OCI-LY7 (cell line): ENCODE results near the gene ZNF365. TPM values are rescaled to one million over a fixed set of nuclear protein-coding genes. Genes with fewer than 3 reads are reported as not detected.

Experiments
- BruUV-seq: library from RNA; stranded (reverse); fragments of 400-500 nt; replicated peaks from 2 replicates; lab custom pipeline; 2021; lab: Mats Ljungman, UMichigan
- CTCF ChIA-PET: fragments of 300-600 bp; sonication (Branson Sonifier 250); formaldehyde crosslinking; loops from one replicate; lab custom pipeline; 2022; ENCODE audit warnings: antibody characterized with exemption; ENCODE audit not compliant: unreplicated experiment; lab: Charles Lee
- POLR2A ChIA-PET: fragments of 300-600 bp; sonication (Branson Sonifier 250); formaldehyde crosslinking; loops from one replicate; lab custom pipeline; 2022; ENCODE audit warnings: antibody characterized with exemption; lab: Charles Lee
- DNase-seq: peaks from one replicate; pipeline ENCODE4 v3.0.0-alpha.2; 2015; ENCODE audit warnings: low spot score
- H2AFZ ChIP-seq: fragments of 200-600 bp; sonication (generic), shearing (Covaris generic); 2 replicates; pipeline ENCODE4 v1.6.1; 2014; ENCODE audit warnings: mild to moderate bottlenecking, antibody characterized with exemption, low read length, moderate library complexity
- H3K27ac ChIP-seq: fragments of 200-600 bp; sonication (generic); 2 replicates; pipeline ENCODE4 v1.5.1; 2014; ENCODE audit warnings: mixed run types, low read depth, mild to moderate bottlenecking, moderate library complexity, low read length, inconsistent platforms; ENCODE audit not compliant: poor library complexity, severe bottlenecking
- H3K36me3 ChIP-seq: fragments of 200-600 bp; sonication (generic); 2 replicates; pipeline ENCODE4 v1.6.1; 2014; ENCODE audit warnings: mild to moderate bottlenecking, antibody characterized with exemption, low read length, moderate library complexity, mixed read lengths; ENCODE audit not compliant: insufficient read depth
- H3K4me1 ChIP-seq: fragments of 200-600 bp; sonication (generic); 2 replicates; pipeline ENCODE4 v1.5.1; 2014; ENCODE audit warnings: mild to moderate bottlenecking, low read length; ENCODE audit not compliant: insufficient read depth, poor library complexity, severe bottlenecking
- H3K4me2 ChIP-seq: fragments of 200-600 bp; sonication (generic); 2 replicates; pipeline ENCODE4 v1.6.1; 2014; ENCODE audit warnings: mild to moderate bottlenecking, low read length
- H3K4me3 ChIP-seq: fragments of 200-600 bp; sonication (generic); 2 replicates; pipeline ENCODE4 v1.5.1; 2014; ENCODE audit warnings: mild to moderate bottlenecking, low read depth, low read length; ENCODE audit not compliant: poor library complexity, severe bottlenecking
- H3K79me2 ChIP-seq: fragments of 200-600 bp; sonication (generic); 2 replicates; pipeline ENCODE4 v1.6.1; 2016; ENCODE audit warnings: low read depth, mild to moderate bottlenecking, low read length, moderate library complexity, mixed read lengths; ENCODE audit not compliant: insufficient read depth
- H3K9me2 ChIP-seq: fragments of 200-600 bp; sonication (generic); 2 replicates; pipeline ENCODE4 v1.6.1; 2016; ENCODE audit warnings: mild to moderate bottlenecking, low read length, mixed read lengths; ENCODE audit not compliant: insufficient read depth
- H3K9me3 ChIP-seq: fragments of 200-600 bp; sonication (generic); 2 replicates; pipeline ENCODE4 v1.6.1; 2014; ENCODE audit warnings: mild to moderate bottlenecking, mixed run types, low read length, mixed read lengths
- H4K20me1 ChIP-seq: fragments of 200-600 bp; sonication (generic); 2 replicates; pipeline ENCODE4 v1.6.1; 2014; ENCODE audit warnings: mild to moderate bottlenecking, antibody characterized with exemption, low read length, moderate library complexity, mixed read lengths; ENCODE audit not compliant: insufficient read depth
- EZH2phosphoT487 ChIP-seq: fragments of 200-600 bp; sonication (generic); IDR thresholded peaks from 2 replicates; pipeline ENCODE4 v1.6.1; 2018; ENCODE audit warnings: low read depth, borderline replicate concordance, mild to moderate bottlenecking, mixed run types, antibody characterized with exemption, low read length, moderate library complexity, mixed read lengths
- intact Hi-C: fragments of 100-400 bp; cut with micrococcal nuclease; formaldehyde crosslinking; loops from one replicate; pipeline ENCODE4 v1.10.0; 2022; ENCODE audit not compliant: unreplicated experiment
- total RNA-seq, 2 experiments: library from RNA; depleted of rRNA in 1 of 2; stranded (reverse); fragments of >200 nt in 1 of 2; shearing (Covaris generic) in 1 of 2; gene quantifications; 2 replicates each; pipeline ENCODE4 v1.2.3, GENCODE V29; 2014 to 2022
- TF ChIP-seq, protein P1 (sequence below): fragments of 200-600 bp; sonication (generic); conservative IDR thresholded peaks from 2 replicates; pipeline ENCODE4 v1.5.1; 2014; ENCODE audit warnings: mild to moderate bottlenecking, antibody characterized with exemption, low read length, moderate library complexity, mixed read lengths

ZNF365 gene
- total RNA-seq, 2 experiments from 2014 or later: not detected

DNA sequence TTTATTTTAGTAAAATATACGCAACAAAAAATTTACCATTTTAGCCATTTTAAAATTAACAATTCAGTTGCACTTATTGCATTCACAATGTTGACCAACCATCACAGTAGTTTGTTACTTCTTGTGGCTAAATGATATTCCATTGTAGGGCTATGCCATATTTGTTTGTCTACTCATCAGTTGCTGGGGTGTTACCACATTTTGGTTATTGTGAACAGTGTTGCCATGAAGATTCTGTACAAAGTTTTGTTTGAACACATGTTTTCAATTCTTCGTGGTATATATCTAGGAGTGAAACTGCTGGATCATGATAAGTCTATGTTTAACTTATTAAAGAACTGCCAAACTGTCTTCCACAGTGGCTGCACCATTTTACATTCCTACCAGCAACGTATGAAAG is 46.3 kb upstream of the ZNF365 start:
- TF ChIP-seq, protein P1, sequence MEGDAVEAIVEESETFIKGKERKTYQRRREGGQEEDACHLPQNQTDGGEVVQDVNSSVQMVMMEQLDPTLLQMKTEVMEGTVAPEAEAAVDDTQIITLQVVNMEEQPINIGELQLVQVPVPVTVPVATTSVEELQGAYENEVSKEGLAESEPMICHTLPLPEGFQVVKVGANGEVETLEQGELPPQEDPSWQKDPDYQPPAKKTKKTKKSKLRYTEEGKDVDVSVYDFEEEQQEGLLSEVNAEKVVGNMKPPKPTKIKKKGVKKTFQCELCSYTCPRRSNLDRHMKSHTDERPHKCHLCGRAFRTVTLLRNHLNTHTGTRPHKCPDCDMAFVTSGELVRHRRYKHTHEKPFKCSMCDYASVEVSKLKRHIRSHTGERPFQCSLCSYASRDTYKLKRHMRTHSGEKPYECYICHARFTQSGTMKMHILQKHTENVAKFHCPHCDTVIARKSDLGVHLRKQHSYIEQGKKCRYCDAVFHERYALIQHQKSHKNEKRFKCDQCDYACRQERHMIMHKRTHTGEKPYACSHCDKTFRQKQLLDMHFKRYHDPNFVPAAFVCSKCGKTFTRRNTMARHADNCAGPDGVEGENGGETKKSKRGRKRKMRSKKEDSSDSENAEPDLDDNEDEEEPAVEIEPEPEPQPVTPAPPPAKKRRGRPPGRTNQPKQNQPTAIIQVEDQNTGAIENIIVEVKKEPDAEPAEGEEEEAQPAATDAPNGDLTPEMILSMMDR: no peak
- no peak for TF ChIP-seq EZH2phosphoT487
- no peak overlapping the region for H3K4me2 ChIP-seq
- no peak overlapping the region for H3K27ac ChIP-seq
- no peak for DNase-seq
- H3K4me3 ChIP-seq: no peak overlapping the region
- BruUV-seq: no TSS peak
- no peaks in the 10 kb centered on the region for H3K4me1 ChIP-seq
- CTCF ChIA-PET: no interaction called here
- intact Hi-C loops: no loop called here
- H3K36me3 ChIP-seq: no peaks in the 10 kb centered on the region
- no peaks in the 10 kb centered on the region for H4K20me1 ChIP-seq
- no peaks in the 10 kb centered on the region for H3K9me2 ChIP-seq
- H3K79me2 ChIP-seq: no peaks in the 10 kb centered on the region
- H2AFZ ChIP-seq: no peak overlapping the region
- H3K9me3 ChIP-seq: no peaks in the 10 kb centered on the region
- POLR2A ChIA-PET: no interaction called here

DNA sequence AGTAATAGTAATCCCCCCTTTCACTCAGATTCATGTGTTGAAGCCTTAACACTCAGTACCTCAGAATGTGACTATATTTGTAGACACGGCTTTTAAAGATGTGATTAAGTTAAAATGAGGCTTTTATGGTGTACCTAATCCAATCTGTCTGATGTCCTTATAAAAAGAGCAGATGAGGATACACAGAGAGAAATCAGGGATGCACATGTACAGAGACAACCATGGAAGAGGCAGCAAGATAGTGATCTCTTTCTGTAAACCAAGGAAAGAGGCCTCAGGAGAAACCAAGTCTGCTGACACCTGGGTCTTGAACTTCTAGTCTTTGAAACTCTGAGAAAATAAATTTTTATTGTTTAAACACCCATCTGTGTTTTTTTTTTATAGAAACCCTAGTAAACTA is 44.0 kb upstream of the ZNF365 start:
- TF ChIP-seq, protein P1: no peak
- TF ChIP-seq EZH2phosphoT487: no peak
- Histone ChIP-seq H3K27ac (no peak overlapping the region), H3K9me2 (no peaks in the 10 kb centered on the region), H3K4me2 (no peak overlapping the region), H3K36me3 (no peaks in the 10 kb centered on the region), H3K9me3 (no peaks in the 10 kb centered on the region), H3K4me1 (no peaks in the 10 kb centered on the region), H3K79me2 (no peaks in the 10 kb centered on the region), H3K4me3 (no peak overlapping the region), H4K20me1 (no peaks in the 10 kb centered on the region), H2AFZ (no peak overlapping the region)
- no TSS peak for BruUV-seq
- intact Hi-C loops: no loop called here
- CTCF ChIA-PET: no interaction called here
- POLR2A ChIA-PET: interaction anchor here (0.9 kb wide), 1 partner anchor 712 kb away, joined by 3 read pairs; no protein-coding TSS in a partner anchor
- no peak for DNase-seq

DNA sequence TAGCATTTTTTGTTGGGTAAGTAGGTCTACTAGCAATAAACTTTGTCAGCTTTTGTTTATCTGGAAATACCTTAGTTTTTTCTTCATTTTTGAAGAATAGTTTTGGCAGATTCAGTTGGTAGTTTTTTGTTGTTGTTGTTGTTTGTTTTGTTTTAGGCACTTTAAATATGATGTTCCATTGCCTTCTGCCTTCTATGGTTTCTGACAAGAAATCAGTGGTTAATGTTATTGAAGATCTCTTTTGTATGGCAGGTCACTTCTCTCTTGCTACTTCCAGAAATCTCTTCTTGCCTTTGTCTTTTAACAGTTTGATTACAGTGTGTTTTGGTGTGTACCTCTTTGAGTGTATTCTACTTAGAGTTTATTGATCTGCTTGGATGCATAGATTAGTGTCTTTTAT is 41.8 kb upstream of the ZNF365 start:
- no TSS peak for BruUV-seq
- CTCF ChIA-PET: no interaction called here
- H3K79me2 ChIP-seq: no peaks in the 10 kb centered on the region
- TF ChIP-seq, protein P1: no peak
- TF ChIP-seq EZH2phosphoT487: no peak
- no peak overlapping the region for H3K27ac ChIP-seq
- H3K4me1 ChIP-seq: no peaks in the 10 kb centered on the region
- H3K9me2 ChIP-seq: no peaks in the 10 kb centered on the region
- no peak overlapping the region for H2AFZ ChIP-seq
- POLR2A ChIA-PET: no interaction called here
- no peaks in the 10 kb centered on the region for H4K20me1 ChIP-seq
- no peaks in the 10 kb centered on the region for H3K36me3 ChIP-seq
- no peak overlapping the region for H3K4me2 ChIP-seq
- intact Hi-C loops: no loop called here
- H3K4me3 ChIP-seq: no peak overlapping the region
- no peaks in the 10 kb centered on the region for H3K9me3 ChIP-seq
- no peak for DNase-seq
